HL-60/S4 treated with phorbol 12-myristate 13-acetate at 8.2 ng/mL for 4 days and 3 days (cell line): ENCODE measurements around the gene EMP3.

Experiments used
- in situ Hi-C: fragments of 300-500 bp; cut with MboI; formaldehyde crosslinking; loops from 2 replicates; pipeline ENCODE4 v1.15.0; 2022; ENCODE audit warnings: low sequenced_read_pairs

The EMP3 gene

DNA sequence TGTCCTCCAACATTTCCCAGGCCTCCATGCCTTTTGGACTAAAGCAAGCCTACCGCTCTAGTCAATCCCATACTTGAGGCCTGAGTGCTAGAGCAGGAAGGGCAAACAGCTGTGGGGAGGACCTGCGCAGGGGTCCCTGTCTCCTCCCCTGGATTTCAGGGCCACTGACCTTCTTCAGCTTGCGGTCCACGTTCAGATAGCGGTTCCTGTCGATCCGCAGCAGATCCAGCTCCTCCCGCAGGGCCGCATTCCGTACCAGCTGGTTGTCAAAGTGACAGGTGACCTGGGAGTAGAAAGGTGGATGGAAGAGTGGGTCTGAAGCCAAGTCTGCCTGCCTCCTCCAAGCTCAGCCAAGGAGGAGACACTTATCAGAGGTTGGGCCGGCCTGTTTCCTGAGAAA is 14.0 kb upstream of the EMP3 start:
- in situ Hi-C loops, result loop anchor here (25.0 kb wide), 1 partner anchor 276 kb away; no protein-coding TSS in a partner anchor

DNA sequence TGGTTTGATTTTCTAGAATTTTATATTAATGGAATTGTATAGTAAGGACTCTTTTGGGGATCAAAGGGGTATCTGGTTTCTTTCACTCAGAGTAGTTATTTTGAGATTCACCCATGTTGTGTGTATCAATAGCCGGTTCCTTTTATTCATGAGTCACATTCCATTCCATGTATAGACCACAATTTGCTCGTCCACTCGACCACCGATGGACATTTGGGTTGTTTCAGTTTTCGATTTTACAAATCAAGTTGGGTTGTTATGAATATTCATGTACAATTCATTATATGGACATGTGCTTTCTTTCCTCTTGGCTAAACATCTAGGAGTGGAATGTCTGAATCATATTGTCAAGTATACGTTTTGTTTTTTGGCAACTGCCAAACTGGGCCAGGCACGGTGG is 9.6 kb upstream of the EMP3 start:
- in situ Hi-C loops, result loop anchor here (25.0 kb wide), 1 partner anchor 272 kb away; no protein-coding TSS in a partner anchor

DNA sequence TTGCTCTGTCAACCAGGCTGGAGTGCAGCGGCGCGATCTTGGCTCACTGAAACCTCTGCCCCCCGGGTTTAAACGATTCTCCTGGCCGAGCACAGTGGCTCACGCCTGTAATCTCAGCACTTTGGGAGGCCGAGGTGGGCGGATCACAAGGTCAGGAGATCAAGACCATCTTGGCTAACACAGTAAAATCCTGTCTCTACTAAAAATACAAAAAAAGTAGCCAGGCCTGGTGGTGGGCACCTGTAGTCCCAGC is 7.7 kb upstream of the EMP3 start:
- in situ Hi-C loops, result loop anchor here (25.0 kb wide), 1 partner anchor 270 kb away; no protein-coding TSS in a partner anchor

DNA sequence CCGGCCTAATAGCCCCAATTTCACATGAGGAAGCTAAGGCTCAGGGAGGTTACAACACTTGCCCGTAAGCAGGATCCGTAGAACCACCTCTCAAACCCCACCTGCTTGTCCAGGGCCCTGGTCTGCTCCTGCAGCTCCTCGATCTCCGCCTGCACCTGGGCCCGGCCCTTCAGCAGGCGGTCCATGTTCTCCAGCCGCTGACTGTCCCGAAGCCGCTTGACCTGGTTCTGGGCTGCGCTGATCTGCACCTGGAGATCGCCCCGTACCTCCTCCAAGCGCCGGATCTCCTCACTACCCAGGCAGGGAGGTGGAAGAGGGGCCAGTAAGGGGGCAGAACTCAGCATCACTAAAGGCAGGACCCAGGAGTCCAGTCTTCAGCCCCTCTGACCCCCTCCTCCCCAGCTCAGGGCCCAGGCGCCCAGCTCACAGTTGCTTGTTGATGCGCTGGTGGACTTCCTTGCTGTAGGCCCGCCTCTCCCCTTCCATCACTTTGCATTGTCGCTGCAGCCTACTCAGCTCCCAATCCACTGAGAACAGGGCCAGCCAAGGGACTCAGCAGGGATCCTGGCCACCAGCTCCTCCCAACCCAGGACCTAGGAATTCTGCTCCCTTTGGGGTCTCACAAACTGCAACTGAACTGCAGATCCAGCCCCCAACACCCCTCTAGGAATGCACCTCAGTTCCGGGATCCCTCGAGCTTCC is 6.9 kb upstream of the EMP3 start:
- in situ Hi-C loops, result loop anchor here (25.0 kb wide), 1 partner anchor 269 kb away; no protein-coding TSS in a partner anchor

DNA sequence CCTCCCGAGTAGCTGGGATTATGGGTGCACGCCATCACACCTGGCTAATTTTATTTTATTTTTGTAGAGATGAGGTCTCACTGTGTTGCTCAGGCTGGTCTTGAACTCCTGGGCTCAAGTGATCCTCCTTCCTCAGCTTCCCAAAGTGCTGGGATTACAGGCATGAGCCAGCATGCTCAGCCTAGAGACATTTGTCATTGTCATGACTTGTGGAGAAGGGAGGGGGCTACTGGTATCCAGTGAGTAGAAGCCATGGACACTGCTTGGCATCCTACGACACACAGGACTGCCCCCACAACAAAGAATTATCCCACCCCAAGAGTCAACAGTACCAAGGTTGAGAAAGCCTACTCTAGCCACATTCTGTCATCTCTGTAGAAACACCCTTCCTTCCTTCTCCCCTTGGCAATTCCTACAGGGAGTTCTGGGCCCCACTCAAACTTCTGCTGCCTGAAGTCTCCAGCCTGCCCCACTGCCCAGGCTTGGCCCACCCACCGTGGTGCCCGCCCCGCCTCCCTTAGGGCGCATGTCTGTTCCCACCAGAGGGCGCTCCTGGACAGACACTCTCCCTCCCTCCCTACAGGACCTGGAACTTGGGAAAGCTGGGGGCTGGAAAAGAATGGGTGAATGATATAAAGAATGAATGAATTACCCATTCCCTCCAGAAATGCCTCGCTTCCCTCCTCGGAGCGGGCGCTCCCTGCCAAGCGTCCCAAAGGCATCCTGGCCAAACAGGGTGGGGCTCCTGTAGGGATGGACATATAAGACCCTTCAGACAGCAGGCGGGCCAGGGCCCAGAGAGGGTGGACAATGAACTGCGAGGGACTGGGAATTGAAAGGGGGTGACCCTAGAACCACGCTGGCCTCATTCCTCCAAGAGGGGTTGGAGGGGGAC is 5.5 kb upstream of the EMP3 start:
- in situ Hi-C loops, result loop anchor here (25.0 kb wide), 1 partner anchor 267 kb away; no protein-coding TSS in a partner anchor

DNA sequence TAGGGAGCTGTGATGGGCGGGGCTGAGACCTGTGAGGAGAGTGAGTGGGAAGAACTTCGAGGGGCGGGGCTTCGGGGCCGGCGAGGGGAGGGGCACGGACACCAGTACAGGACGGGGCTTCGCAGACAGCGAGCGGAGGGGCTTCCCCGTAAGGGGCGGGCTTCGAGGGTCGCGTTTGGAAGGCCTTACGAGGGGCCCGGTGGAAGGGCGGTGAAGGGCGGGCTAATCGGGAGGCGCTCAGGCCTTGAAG is 4.1 kb upstream of the EMP3 start:
- in situ Hi-C loops, result loop anchor here (25.0 kb wide), 1 partner anchor 266 kb away; no protein-coding TSS in a partner anchor

DNA sequence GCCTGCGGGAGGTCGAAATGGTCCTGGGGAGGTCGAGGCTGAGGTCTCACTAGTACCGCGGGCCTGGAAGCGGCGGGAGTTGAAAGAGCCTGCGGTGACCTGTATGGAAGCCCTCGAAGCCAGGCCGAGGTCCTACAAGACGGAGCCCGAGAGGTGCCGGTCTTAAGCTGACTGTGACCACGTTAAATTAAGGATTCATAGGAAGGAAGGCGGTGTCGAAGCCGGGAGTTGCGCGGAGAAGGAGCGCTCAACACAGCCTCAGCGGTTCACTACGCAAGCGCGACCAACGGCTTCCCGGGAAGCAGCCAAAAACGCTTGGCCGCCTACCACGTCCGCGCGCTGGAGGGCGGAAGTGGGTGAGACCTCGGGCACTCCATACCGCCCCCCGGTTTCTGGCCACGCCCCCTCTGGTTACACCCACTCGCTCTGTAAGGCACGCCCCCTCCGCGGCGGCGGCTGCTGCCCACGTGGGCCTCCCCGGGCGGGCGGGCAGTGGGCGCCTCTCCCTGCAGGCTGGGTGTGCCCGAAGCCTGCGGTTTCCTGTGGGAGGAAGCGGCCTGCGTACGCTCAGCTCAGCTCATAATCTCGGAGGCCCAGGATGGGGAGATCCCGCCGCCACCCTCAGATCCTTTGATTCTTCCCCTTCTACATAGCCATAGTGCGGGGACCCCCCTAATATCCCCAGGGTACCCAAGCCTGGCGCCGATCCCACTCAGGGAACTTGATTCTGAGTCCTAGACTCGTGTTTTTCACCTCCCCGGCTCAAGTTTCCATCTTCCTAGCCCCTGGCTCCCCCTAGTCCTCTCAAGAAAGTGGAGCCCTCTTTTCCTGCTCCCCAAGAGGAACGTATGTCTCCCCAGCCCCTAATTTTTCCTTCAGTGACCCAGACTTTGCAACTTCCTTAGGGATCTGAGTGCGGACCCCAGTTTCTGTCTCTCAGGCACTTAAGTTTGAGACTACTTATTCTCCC is 3.4 kb upstream of the EMP3 start:
- in situ Hi-C loops, result loop anchor here (25.0 kb wide), 1 partner anchor 265 kb away; no protein-coding TSS in a partner anchor

DNA sequence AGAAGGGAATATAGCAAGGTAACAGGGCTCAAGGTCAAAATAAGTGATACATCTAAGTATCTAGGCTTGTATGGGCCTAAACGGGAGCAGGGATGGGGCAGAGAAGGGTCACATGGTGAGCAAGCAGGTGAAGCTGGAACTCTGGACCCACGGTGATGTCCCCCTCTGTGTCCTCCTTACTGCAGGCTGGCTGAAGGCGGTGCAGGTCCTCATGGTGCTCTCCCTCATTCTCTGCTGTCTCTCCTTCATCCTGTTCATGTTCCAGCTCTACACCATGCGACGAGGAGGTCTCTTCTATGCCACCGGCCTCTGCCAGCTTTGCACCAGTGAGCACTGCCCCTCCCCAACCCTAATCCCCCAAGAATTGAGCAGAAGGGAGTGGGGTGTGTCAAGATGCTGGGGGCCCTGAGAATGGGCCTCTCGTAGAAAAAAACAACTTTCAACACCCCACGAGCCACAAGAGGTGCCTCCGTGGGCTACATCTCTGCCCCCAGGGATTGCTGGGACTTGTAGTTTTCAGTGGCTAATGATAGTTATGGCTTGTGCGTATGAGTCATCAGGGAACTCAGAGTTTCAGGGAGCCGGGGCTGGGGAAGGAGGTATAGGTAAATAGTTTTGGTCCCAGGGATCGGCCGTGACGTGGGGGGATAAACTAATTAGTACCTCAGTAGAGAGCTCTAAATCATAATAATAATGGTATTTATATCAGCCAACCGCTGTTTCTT is 4.0 kb downstream of the EMP3 start:
- in situ Hi-C loops, result no loop called here

DNA sequence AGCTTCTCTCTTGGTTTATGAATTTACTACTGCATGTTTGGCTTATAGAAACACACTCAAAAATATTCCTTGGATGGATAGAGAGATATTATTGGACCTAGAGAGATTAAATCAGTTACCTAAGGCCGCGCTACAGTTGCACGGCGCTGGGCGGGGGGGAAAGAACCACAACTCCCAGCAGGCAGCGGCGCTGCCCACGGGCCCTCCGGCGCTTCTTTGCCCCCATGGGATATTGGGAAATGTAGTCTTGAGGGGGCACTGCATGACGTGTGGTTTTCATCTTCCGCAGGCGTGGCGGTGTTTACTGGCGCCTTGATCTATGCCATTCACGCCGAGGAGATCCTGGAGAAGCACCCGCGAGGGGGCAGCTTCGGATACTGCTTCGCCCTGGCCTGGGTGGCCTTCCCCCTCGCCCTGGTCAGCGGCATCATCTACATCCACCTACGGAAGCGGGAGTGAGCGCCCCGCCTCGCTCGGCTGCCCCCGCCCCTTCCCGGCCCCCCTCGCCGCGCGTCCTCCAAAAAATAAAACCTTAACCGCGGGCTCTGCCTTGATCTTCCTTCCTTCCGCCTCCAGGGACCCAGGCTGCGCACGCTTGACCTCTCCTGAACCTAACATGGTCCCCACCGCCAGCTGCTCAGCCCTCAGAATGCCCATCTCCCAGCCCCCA is 4.8 kb downstream of the EMP3 start:
- in situ Hi-C loops, result no loop called here

DNA sequence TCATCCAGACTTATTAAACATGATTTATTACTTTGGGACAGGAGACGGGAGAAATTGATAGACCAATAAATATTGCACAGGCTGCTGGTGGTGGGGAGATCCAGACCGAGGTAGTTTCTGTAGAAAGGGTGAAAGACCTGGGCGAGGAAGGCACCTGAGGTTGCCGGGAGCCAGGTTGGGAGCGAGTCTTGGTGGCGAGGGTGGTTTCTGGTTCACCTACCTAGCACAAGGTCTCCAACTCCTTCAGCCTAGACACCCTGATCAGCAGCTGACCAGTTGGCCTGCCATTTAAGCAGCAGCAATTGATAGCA is 7.0 kb downstream of the EMP3 start:
- in situ Hi-C loops, result no loop called here

DNA sequence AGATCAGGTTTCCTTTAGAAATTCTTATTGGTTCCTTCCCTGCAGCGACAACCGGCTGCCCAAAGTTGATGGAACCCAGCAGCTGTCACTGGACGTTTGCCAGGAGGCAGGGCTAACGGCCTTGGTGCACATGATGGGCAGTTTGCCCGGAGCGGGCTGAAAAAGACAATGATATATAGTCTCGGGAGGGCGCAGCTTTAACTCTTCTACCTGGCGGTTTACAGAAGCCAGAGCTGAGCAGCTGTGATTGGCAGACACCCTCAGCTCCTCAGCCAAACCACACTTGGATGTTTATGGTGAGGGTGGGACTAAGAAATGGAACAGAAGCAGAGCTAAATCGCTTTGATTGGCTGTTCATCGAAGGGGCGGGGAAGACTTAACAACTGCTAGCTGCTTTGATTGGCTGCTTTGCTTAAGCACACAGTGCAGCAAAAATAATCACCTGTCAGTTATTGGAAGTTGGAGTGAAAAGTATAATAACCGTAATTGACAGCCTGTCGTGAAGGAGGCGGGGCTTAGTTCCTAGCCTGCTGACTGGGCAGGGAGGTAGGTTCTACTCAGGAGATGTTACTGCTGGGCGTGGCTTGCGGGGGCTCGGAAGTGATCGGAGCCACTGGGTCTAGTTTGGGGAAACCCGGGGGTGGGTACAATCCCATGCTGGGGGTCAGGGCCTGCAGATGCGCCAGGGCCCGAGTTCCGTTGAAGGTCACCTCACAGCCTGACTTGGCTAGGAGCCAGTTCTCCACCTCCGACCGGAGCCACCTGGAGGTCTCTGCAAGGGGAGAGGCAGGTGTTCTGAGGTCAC is 7.5 kb downstream of the EMP3 start:
- in situ Hi-C loops, result no loop called here

DNA sequence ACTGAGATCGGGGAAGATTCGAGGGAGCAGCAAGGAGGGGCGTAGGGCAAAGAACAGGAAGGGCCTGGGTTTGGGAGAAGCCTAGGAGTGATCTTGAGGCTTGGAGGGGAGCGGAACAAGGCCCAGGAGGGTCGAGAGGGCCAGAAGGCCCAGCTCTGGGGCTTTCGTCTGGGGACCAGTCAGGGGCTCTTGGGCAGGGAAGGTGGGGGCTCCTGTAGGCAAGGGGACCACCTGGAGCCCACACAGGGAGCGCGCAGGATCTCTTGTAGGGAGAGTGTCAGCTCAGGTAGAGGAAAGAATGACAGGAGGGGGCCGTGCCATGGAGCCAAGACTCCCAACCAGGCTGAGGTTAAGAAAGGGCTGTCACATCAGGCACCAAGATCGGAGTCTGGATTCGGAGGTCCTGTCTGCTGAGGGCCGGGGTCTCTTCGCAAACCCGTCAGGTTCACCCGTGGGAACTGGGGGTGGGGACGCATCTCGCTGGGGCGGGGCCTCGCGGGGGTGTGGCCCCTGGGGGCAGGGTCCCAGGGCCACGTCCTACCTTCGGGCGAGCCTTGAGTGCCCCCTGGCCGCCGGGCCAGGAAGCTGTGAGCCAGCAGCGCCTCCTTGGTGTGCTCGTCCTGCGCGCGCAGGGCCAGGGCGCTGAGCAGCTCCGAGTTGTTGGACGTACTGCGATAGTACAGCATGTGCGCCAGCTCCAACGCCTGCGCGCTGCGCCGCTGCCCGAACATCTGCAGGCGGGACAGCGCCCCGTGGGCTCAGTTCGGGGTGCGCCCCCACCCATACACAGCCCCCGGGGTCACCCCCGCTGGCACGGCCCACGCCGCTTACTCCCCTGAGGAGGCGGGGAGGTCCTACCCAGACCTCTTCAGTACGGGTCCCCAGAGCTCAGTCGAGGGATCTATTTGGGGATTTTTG is 8.4 kb downstream of the EMP3 start:
- in situ Hi-C loops, result no loop called here

DNA sequence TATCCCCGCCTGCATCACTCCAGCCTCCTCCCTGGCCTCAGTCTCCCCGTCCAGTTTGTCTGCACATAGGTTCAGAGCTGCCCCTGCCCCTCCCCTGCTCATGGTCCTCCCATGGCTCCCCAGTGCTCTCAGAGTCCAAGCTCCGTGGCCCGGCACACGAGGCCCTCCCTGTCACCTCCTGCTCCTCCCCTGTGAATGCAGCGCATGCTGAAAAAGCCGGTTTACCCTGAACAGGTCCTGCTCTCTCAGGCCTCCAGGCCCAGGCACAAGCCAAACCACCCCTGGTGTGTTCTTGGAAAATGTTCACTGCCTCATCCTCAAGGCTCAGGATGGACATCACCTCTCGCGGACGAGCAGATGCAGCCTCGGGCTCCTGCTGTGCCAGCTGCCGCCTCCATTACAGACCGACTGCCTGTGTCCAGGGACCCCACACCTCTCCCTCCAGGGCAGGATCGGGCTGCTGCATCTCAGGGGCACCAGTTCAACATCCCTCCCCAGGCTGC is 13.0 kb downstream of the EMP3 start:
- in situ Hi-C loops, result no loop called here

DNA sequence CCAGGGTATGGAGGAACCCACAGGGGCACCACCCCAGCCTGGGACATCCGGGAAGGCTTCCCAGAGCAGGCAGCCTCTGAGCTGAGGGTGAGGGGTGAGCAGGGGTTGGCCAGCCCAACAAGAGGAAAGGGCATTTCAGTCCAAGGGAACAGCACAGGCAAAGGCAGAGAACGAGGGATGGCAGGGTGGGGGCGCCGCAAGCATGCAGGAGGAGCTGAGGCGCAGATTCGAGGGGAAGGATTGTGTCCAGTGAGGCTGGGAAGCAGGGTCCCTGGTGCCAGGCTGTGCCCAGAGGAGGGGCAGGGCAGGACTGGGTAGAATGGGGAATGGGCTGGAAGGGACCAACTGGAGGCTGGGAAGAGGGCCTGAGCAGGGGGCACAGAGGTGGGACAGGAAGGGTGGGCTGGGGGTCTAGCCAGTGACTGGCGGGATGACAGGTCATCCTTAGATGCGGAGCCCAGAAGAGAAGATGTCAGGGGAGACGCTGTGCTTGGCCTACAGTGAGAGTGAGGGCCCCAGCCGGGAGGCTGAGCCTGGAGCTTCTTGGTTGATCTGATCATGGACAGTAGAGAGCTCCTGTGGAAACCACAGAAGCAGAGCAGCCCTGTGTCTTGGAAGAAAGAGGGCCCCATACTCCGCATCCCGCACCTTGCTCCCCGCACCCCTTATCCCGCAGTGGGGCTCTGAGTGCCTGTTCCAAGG is 13.6 kb downstream of the EMP3 start:
- in situ Hi-C loops, result no loop called here

DNA sequence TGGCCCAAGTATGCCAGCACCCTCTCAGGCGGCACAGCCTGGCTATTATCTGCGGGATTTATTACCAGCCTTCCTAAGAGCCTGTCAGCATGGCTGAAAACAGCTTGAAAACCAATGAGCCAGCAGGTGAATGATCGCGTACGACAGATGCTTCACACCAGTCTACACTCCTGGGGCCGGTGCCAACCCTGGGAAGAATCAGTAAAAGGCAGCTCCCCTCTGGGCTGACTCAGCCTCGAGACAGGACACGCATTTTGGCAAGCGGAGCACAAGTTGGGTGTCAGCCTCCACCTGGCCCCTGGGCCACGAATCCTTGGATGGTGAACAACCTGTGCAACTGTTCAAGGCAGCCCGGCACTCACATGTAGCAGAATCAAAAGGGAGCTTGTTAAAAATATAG is 15.6 kb downstream of the EMP3 start:
- in situ Hi-C loops, result no loop called here

DNA sequence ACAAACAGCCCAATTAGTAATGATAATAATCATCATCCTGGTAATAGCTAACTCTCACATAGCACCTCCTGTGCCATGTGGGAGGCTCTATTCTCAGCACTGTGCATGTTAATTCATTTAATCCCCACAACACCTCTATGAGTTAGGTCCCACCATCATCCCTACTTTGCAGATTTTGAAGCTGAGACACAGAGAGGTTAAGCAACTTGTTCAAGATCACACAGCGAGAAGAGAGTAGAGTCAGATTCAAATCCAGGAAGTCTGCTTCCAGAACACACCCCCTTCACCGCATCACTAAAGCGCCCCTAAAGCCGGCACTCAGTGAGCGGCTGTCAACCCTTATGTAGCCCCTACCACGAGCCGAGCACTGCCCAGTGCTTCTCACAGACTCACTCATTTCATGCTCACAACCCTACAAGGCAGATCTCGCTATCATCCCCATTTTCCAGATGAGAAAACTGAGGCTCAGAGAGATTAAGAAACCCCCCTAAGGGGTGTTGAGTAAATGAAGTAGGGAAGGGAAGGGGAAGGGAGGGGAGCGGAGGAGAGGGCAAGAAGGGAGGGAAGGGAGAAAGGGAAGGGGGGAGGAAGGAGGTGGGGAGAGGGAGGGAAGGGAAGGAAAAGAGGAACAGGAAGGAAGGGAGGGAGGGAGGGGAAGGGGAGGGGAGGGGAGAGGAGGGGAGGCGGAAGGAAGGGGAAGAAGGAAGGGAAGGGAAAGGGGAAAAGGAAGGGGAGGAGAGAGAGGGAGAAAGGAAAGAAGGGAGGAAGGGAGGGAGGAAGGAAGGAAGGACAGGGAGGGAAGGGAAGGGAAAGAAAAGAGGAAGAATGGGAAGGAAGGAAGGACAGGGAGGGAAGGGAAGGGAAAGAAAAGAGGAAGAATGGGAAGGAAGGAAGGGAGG is 16.4 kb downstream of the EMP3 start:
- in situ Hi-C loops, result no loop called here

DNA sequence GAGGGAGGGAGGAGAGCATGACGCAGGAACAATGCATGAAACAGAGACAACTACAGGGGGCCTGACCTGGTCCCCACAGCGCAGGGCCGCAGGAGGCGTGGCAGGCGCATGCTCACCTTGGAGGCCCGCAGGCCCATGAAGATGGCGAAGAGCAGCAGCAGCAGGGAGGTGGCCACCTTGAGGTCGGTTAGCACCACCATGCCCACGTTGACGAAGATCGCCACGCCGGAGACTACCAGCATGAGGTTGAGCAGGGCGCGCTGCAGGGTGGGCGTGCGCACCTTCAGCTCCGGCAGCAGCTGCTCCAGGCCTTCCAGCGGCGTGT is 17.0 kb downstream of the EMP3 start:
- in situ Hi-C loops, result no loop called here
